ENCODE results near the gene PELI1.

Gene PELI1

DNA sequence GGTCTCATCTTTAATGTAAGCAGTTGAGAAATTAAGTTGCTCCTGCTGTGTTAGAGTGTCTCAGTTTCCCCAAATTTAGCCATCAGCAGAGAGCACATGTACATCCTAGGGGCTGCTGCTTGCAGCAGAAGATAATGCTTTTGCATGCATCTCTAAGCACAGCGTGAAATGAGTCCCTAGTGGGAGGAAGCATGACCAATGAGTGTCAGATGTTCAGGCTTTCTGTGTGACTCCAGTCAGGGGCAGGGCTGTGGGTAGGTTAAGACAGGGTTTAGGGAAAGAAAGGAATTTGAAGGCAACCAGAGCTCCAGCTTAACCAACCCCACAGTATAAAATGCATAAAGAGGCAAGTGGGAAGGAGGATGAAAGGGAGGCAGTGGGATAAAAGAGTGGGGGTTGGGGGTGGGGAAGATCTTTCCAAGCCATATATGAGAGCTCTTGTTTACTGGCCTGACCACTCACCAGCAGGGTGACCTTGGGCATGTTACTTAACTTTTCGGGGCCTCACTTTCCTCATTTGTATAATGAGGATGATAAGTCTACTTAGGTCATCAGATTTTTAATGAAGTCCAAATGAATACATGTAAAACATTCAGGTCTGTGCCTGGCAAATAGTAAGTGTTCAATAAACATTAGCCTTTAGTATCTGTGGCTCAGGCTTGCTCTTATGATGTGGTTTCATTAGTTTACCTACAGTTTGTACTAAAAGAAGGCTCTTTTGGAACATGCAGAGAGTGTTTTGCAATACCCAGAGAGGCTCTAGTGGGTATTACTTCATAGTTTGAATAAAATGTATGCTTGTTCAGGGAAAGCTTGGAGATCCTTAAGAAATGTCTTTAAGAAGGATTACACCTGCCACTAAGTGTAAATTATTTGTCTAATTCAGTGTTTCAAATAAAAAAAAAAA is 42.7 kb upstream of the PELI1 start:
- TF ChIP-seq CTCF (IDR thresholded peaks at IDR 0.05; ENCODE audit: borderline replicate concordance, control extremely low read depth, extremely low read depth, insufficient read depth, missing control alignments) = no peak
- no peak for DNase-seq (ENCODE audit: low spot score)
- in situ Hi-C loops (cut with MboI; ENCODE audit: low sequenced_read_pairs, unreplicated experiment) = no loop called here

GRCh38 chr2:64179582-64180321 is 35.5 kb upstream of the PELI1 start:
- in situ Hi-C loops (cut with MboI; ENCODE audit: low sequenced_read_pairs, unreplicated experiment) = no loop called here
- no peak for TF ChIP-seq CTCF (IDR thresholded peaks at IDR 0.05; ENCODE audit: borderline replicate concordance, control extremely low read depth, extremely low read depth, insufficient read depth, missing control alignments)
- peak; percentile 69 for DNase-seq (ENCODE audit: low spot score)

DNA sequence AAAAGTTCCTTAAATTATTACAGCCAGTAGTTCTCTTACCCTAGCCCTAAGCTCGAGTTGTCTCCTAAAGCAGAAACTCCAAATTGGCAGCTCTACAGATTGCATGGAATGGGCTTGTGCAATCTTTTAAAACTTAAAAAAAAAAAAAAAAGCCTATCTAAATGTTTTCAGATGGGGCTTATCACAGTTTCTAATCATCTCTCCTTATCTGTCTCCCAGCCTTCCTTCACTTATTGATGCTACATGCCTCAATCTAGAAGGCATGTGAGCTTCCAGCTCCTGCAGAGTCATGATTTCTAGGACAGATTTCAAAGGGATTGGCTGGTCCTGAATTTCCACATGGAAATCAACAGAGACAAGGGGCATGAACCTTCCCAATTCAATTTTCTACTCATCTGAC is 33.1 kb upstream of the PELI1 start:
- in situ Hi-C loops (cut with MboI; ENCODE audit: low sequenced_read_pairs, unreplicated experiment) = no loop called here
- DNase-seq (ENCODE audit: low spot score) = no peak
- no peak for TF ChIP-seq CTCF (IDR thresholded peaks at IDR 0.05; ENCODE audit: borderline replicate concordance, control extremely low read depth, extremely low read depth, insufficient read depth, missing control alignments)

DNA sequence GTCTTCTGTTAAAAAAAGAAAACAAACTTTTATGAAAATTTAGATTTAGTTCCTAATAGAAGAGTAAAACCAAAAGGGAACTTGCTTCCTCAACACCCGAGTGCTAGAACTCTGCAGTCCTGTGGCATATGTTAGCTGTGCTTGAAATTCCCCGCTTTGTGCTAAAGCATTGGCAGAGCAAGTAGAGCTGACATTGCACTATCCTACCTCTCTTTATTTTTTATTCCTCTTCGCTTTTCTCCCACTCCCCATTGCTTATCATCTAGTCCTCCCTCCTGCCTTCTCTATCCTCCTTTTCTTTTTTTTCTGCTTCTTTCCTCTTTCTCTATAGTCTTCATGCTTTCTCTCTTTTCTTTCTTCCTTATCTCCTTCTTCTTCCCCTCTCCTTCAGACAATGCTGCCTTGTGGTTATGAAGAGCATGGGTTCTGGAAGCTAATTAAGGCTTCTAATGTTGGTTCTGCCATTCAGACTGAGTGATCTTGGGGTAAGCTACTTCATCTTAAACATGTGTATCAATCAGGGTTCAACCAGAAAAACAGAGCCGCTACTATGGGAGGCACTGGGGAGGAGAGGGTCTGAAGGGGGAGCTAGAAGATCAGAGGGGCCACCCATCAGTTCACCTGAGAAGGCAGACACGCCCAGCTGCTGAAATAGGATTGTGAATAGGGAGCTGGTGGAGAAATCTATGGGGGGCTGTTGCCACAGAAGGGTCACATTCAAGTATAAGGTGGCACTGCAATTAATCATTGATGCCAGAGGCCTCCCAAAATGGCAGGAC is 31.4 kb upstream of the PELI1 start:
- TF ChIP-seq CTCF (IDR thresholded peaks at IDR 0.05; ENCODE audit: borderline replicate concordance, control extremely low read depth, extremely low read depth, insufficient read depth, missing control alignments) = no peak
- no peak for DNase-seq (ENCODE audit: low spot score)
- in situ Hi-C loops (cut with MboI; ENCODE audit: low sequenced_read_pairs, unreplicated experiment) = no loop called here

- in situ Hi-C loops (cut with MboI; ENCODE audit: low sequenced_read_pairs, unreplicated experiment) = no loop called here
- no peak for TF ChIP-seq CTCF (IDR thresholded peaks at IDR 0.05; ENCODE audit: borderline replicate concordance, control extremely low read depth, extremely low read depth, insufficient read depth, missing control alignments)
- DNase-seq (ENCODE audit: low spot score) = no peak
Observed at GRCh38 chr2:64173156-64174135, 29.2 kb upstream of the PELI1 start.
